ENCODE results near the gene CD59.

The CD59 gene

DNA sequence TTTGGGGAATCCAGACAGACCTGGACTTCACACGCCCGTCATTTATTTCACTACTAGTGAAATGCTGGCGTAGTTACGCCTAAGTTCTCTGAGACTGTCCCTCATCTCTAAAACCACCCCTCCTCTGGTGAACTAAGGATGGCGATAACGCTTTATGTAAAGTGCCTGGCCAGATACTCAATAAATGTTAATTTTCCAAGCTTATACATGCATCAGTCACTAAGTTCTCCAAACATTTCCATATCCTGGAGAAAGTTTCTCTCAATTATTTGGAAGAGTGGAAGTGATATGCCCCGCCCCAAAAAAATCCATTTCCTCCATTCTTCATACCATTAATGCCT, 39.2 kb upstream of the CD59 start:
- no peak overlapping the region for H3K4me3 ChIP-seq (replicated peaks; ENCODE audit: low read depth, low read length)
- no peak for DNase-seq (ENCODE audit: low read depth)

DNA sequence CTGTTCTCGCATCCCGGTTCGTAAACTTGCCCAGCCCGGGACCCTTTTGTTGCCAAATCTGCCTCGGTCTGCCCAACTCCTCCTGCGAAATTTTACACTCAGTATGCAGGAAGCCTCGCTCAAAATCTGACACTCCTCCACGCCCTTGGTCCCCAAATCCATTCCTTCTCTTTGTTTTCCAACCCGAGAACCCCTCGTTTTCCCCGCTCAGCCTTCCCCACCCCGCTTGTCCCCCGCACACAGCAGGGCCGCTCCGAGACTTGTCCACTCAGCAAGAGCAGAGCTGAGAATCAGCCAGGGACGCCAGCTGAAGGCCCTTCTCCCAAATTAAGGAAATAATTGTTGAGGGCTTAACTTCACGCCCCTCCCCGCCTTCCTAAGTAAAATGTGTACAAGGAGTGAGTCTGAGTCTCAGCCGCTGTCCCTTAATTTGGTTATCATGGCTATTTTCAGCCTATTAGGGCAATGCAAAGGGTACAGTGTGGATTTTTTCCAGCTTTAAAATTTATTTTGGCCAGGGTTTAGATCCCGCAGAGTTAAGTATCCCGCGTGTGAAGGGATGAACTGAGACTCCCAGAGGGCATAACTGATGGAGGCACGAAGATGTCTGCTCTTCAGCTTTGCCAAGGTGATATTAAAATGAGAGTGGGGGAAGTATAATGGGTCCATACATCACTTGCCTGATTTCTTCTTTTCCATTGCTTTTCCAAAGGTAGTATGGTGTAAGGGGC, 38.7 kb upstream of the CD59 start:
- TF ChIP-seq, protein P1, sequence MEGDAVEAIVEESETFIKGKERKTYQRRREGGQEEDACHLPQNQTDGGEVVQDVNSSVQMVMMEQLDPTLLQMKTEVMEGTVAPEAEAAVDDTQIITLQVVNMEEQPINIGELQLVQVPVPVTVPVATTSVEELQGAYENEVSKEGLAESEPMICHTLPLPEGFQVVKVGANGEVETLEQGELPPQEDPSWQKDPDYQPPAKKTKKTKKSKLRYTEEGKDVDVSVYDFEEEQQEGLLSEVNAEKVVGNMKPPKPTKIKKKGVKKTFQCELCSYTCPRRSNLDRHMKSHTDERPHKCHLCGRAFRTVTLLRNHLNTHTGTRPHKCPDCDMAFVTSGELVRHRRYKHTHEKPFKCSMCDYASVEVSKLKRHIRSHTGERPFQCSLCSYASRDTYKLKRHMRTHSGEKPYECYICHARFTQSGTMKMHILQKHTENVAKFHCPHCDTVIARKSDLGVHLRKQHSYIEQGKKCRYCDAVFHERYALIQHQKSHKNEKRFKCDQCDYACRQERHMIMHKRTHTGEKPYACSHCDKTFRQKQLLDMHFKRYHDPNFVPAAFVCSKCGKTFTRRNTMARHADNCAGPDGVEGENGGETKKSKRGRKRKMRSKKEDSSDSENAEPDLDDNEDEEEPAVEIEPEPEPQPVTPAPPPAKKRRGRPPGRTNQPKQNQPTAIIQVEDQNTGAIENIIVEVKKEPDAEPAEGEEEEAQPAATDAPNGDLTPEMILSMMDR (IDR thresholded peaks at IDR 0.05; ENCODE audit: low read length, missing control alignments), result no peak
- DNase-seq (ENCODE audit: low read depth), result no peak
- H3K4me3 ChIP-seq (replicated peaks; ENCODE audit: low read depth, low read length), result peak overlapping the region; percentile 86

More for the DNA sequence above, 39.2 kb upstream of the CD59 start:
- TF ChIP-seq, protein P1 (IDR thresholded peaks at IDR 0.05; ENCODE audit: low read length, missing control alignments), result no peak

- DNase-seq (ENCODE audit: low read depth), result peak; percentile 81
- TF ChIP-seq, protein P1 (IDR thresholded peaks at IDR 0.05; ENCODE audit: low read length, missing control alignments), result no peak
- H3K4me3 ChIP-seq (replicated peaks; ENCODE audit: low read depth, low read length), result peak within 1 kb of the TSS; percentile 86
Measured at GRCh38 chr11:33773987-33774735, 37.9 kb upstream of the CD59 start, which contains the start of gene FBXO3. Gene FBXO3, minus strand, starts transcription at chr11:33774520. Its CDS starts 23 bp downstream, at chr11:33774497.

- H3K4me3 ChIP-seq (replicated peaks; ENCODE audit: low read depth, low read length), result peak overlapping the region; percentile 86
- DNase-seq (ENCODE audit: low read depth), result no peak
- TF ChIP-seq, protein P1 (IDR thresholded peaks at IDR 0.05; ENCODE audit: low read length, missing control alignments), result no peak
Measured at GRCh38 chr11:33773404-33773986, 37.3 kb upstream of the CD59 start.

DNA sequence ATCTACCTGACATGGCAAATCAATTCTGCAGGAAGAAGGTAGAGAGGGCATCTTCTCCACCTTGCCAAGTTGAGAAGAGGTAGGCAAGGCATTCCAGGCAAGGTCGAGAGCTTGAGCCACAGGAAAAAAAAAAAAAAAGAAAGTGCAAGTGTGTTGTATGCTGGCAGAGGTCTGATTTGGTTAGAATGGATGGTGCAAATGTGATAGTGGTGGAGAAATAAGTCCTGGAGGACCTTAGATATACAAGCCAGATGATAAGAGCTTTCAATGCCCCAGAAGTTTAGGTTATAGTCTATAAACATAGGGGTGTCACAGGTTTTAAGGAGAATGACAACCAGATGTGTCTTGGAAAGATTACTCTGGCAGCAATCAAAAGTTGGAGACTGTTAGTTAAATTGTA, 36.6 kb upstream of the CD59 start:
- DNase-seq (ENCODE audit: low read depth), result no peak
- TF ChIP-seq, protein P1 (IDR thresholded peaks at IDR 0.05; ENCODE audit: low read length, missing control alignments), result no peak
- no peak overlapping the region for H3K4me3 ChIP-seq (replicated peaks; ENCODE audit: low read depth, low read length)

DNA sequence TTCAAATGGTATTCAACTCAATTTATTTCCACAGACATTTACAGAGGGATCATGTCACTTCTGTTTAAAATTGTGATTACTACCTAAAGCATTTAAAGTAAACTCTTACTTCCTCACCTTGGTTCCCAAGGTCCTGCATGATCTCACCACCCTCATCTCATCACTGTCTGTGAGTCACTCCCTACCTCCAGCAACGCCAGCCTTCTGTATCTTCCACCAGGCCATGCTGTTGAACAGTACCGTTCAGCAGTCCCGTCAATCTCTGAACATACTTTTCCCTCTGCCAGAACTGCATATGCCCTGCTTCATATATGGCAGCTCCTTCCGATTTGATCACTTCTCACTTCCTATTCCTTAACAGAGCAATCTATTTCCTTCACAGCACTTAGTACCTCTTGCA, 36.1 kb upstream of the CD59 start:
- DNase-seq (ENCODE audit: low read depth), result no peak
- no peak overlapping the region for H3K4me3 ChIP-seq (replicated peaks; ENCODE audit: low read depth, low read length)
- TF ChIP-seq, protein P1 (IDR thresholded peaks at IDR 0.05; ENCODE audit: low read length, missing control alignments), result no peak

Measured in fibroblast of pulmonary artery (primary cell).